Esophagus squamous epithelium (tissue), 5 donors: Measurements from ENCODE around the gene CAPZB. TPM values are rescaled to one million over a fixed set of nuclear protein-coding genes. Genes with fewer than 3 reads are reported as not detected.

Experiments used
- DNase-seq: peaks from one replicate; lab custom pipeline; 2025; lab: John Stamatoyannopoulos, UW
- H3K27ac ChIP-seq, 4 donors: fragments of 200-600 bp; sonication (generic); one replicate each; pipeline ENCODE4 v1.5.1; 2016 to 2019; ENCODE audit warnings: mild to moderate bottlenecking in 1 of 4
- H3K27me3 ChIP-seq, 4 donors: fragments of 200-600 bp; sonication (generic); 1 replicate in 3 of 4; 2 replicates in 1 of 4; pipeline versions ENCODE4 v1.5.1 to v1.6.0; 2017 to 2021; ENCODE audit warnings: antibody characterized with exemption in 1 of 4
- H3K36me3 ChIP-seq, 3 donors: fragments of 200-600 bp; sonication (generic); one replicate each; pipeline ENCODE4 v1.5.1; 2016 to 2019
- H3K4me1 ChIP-seq, 3 donors: fragments of 200-600 bp; sonication (generic); one replicate each; pipeline ENCODE4 v1.5.1; 2017 to 2019
- H3K4me3 ChIP-seq, 4 donors: fragments of 200-600 bp; sonication (generic); 1 replicate in 3 of 4; 2 replicates in 1 of 4; pipeline ENCODE4 v1.5.1; 2016 to 2019; ENCODE audit warnings: mild to moderate bottlenecking in 2 of 4, moderate library complexity in 1 of 4
- H3K9me3 ChIP-seq, 3 donors: fragments of 200-600 bp; sonication (generic); one replicate each; pipeline ENCODE4 v1.5.1; 2016 to 2019
- CTCF ChIP-seq, 6 experiments: fragments of 450-650 bp in 4 of 6; fragments of 200-600 bp in 2 of 6; sonication (generic) in 2 of 6; IDR thresholded peaks; one replicate each; pipeline ENCODE4 v1.5.1; 2016 to 2019; ENCODE audit warnings: antibody characterized with exemption in 6 of 6, mild to moderate bottlenecking in 4 of 6, moderate library complexity in 4 of 6
- POLR2A ChIP-seq, 4 donors: fragments of 450-650 bp; IDR thresholded peaks; one replicate each; pipeline ENCODE4 v1.6.1; 2017; ENCODE audit warnings: antibody characterized with exemption in 4 of 4, mild to moderate bottlenecking in 4 of 4, moderate library complexity in 3 of 4
- WGBS, 2 donors: methylation state at CpG; one replicate each; pipeline ENCODE4 v1.1.5; 2018; 5-methylcytosine and 5-hydroxymethylcytosine counted together
- intact Hi-C: fragments of 100-400 bp; cut with DNase I; formaldehyde crosslinking; loops from one replicate; pipeline ENCODE4 v1.15.0; 2022
- total RNA-seq, 4 donors: library from RNA; depleted of rRNA; stranded (reverse); fragments of >200 nt; gene quantifications; one replicate each; pipeline ENCODE4 v1.1.0, GENCODE V29; 2016
- donor health status: DM: yes; HTN: yes; CAD: no.

Gene CAPZB
- total RNA-seq, 4 donors from 2014 or later: 89.4 to 146 (median 126) TPM

- 40 to 59% methylated on average over 9 to 15 of the region's 17 CpGs for WGBS, 2 donors
- Histone ChIP-seq H3K9me3 (no peaks in the 10 kb centered on the region), H3K4me1 (peaks cover 32 to 91% (median 53%) of the 10 kb centered on the region in 3 donors), H3K27ac (peak overlapping the region; percentile 12 to 71 (median 65)), H3K4me3 (no peak overlapping the region), H3K36me3 (peaks cover 6 to 80% (median 22%) of the 10 kb centered on the region in 3 donors), H3K27me3 (no peaks in the 10 kb centered on the region)
- intact Hi-C loops: no loop called here
- TF ChIP-seq CTCF (IDR thresholded peaks at IDR 0.05): no peak
- TF ChIP-seq POLR2A (IDR thresholded peaks at IDR 0.05): no peak
- no peak for DNase-seq
These were observed 135.3 kb downstream of the CAPZB start for GRCh38 chr1:19349999-19350398.

- H3K27me3 ChIP-seq: no peaks in the 10 kb centered on the region
- H3K4me3 ChIP-seq: no peak overlapping the region
- H3K9me3 ChIP-seq: no peaks in the 10 kb centered on the region
- intact Hi-C loops: no loop called here
- TF ChIP-seq POLR2A (IDR thresholded peaks at IDR 0.05): no peak
- DNase-seq: no peak
- 66 to 68% methylated on average over 9 of the region's 15 CpGs for WGBS, 2 donors
- H3K36me3 ChIP-seq: peaks cover 12 to 80% (median 13%) of the 10 kb centered on the region in 3 donors
- H3K4me1 ChIP-seq: peaks cover 24 to 91% (median 46%) of the 10 kb centered on the region in 3 donors
- H3K27ac ChIP-seq: peak overlapping the region in 3 of 4 donors; percentile 59 to 71 (median 71)
These were observed 136.7 kb downstream of the CAPZB start for GRCh38 chr1:19348441-19349198.

DNA sequence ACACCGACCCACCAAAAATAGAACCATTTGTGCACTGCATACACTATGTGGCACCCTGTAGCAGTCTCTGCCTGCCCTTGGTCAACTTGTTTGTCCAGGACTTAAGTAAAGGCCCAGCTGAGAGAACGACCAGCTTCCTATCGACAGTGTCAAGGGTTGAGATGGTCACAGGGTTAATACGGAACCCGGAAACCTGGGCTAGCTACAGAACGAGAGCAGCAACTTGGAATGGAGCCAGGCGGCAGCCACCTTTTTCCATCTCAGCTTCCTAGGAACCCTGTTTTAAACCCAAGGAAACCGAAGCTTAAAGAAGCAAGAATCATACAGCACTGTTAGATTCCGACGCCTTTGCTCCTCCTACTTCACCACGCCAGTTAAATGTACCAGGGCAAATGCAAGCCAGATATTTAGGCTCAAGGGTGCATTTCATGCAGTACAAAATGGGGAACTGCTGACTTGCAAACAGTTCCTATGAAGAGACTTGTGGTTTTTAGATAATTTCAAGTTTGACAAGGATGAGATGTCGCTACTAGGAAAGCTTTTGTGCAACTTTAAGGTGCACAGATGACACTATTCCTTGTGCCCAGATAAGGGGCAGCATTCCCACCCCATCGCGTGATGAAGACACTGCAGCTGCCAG is 137.7 kb downstream of the CAPZB start:
- no peaks in the 10 kb centered on the region for H3K9me3 ChIP-seq
- TF ChIP-seq CTCF (IDR thresholded peaks at IDR 0.05): no peak
- TF ChIP-seq POLR2A (IDR thresholded peaks at IDR 0.05): no peak
- peaks cover 15 to 90% (median 36%) of the 10 kb centered on the region in 3 donors for H3K4me1 ChIP-seq
- no peaks in the 10 kb centered on the region for H3K27me3 ChIP-seq
- H3K36me3 ChIP-seq: peaks cover 12 to 80% (median 17%) of the 10 kb centered on the region in 3 donors
- intact Hi-C loops: no loop called here
- 59 to 67% methylated on average over 12 to 13 of the region's 14 CpGs for WGBS, 2 donors
- no peak overlapping the region for H3K4me3 ChIP-seq
- no peak for DNase-seq
- H3K27ac ChIP-seq: peak overlapping the region in 3 of 4 donors; percentile 15 to 71 (median 71)

GRCh38 chr1:19346026-19346425 is 139.3 kb downstream of the CAPZB start:
- Histone ChIP-seq H3K9me3 (no peaks in the 10 kb centered on the region), H3K36me3 (peaks cover 17 to 77% (median 27%) of the 10 kb centered on the region in 3 donors), H3K27me3 (no peaks in the 10 kb centered on the region), H3K4me3 (no peak overlapping the region), H3K27ac (peak overlapping the region in 3 of 4 donors; percentile 26 to 49 (median 45)), H3K4me1 (peaks cover 11 to 90% (median 32%) of the 10 kb centered on the region in 3 donors)
- intact Hi-C loops: no loop called here
- WGBS, 2 donors: 66 to 74% methylated on average over 6 of the region's 6 CpGs
- no peak for DNase-seq
- TF ChIP-seq CTCF (IDR thresholded peaks at IDR 0.05): no peak

- Histone ChIP-seq H3K36me3 (peaks cover 17 to 77% (median 31%) of the 10 kb centered on the region in 3 donors), H3K4me3 (no peak overlapping the region), H3K27me3 (no peaks in the 10 kb centered on the region), H3K27ac (peak overlapping the region in 3 of 4 donors; percentile 26 to 49 (median 45)), H3K4me1 (peaks cover 11 to 85% (median 32%) of the 10 kb centered on the region in 3 donors), H3K9me3 (no peaks in the 10 kb centered on the region)
- intact Hi-C loops: no loop called here
- DNase-seq: no peak
- TF ChIP-seq POLR2A (IDR thresholded peaks at IDR 0.05) (no peak), CTCF (IDR thresholded peaks at IDR 0.05) (no peak)
- 40 to 47% methylated on average over 1 to 3 of the region's 8 CpGs for WGBS, 2 donors
These were observed 139.9 kb downstream of the CAPZB start for GRCh38 chr1:19345391-19345790.
